ENCODE results near the gene DICER1.

GRCh38 chr14:95174184-95174792, 17.0 kb upstream of the DICER1 start:
- TF ChIP-seq CTCF (IDR thresholded peaks at IDR 0.05), result peak in 10 of 12 donors; percentile 18 to 55 (median 40)
- no peak for TF ChIP-seq POLR2A (IDR thresholded peaks at IDR 0.05)

Data from heart left ventricle (tissue), 13 donors.